GM15510 (cell line): Measurements from ENCODE around the gene ATP11C.

Source experiments
- POLR2A ChIP-seq: IDR thresholded peaks from 3 replicates; pipeline ENCODE4 v1.6.1; 2011; ENCODE audit warnings: borderline replicate concordance; ENCODE audit not compliant: insufficient read length; ENCODE audit errors: extremely low read depth

ATP11C gene

GRCh38 chrX:139811942-139812629 is 120.8 kb downstream of the ATP11C start:
- TF ChIP-seq POLR2A = no peak

GRCh38 chrX:139804482-139804881 is 128.4 kb downstream of the ATP11C start:
- no peak for TF ChIP-seq POLR2A

GRCh38 chrX:139803224-139803623 is 129.6 kb downstream of the ATP11C start:
- no peak for TF ChIP-seq POLR2A

- no peak for TF ChIP-seq POLR2A
Measured at GRCh38 chrX:139802048-139802447, 130.8 kb downstream of the ATP11C start.

- TF ChIP-seq POLR2A = no peak
Measured at GRCh38 chrX:139801397-139801813, 131.4 kb downstream of the ATP11C start.

- no peak for TF ChIP-seq POLR2A
Measured at GRCh38 chrX:139798701-139799100, 134.2 kb downstream of the ATP11C start.

- no peak for TF ChIP-seq POLR2A
Measured at GRCh38 chrX:139795196-139795595, 137.7 kb downstream of the ATP11C start.

- TF ChIP-seq POLR2A = no peak
Measured at GRCh38 chrX:139787601-139788000, 145.3 kb downstream of the ATP11C start.

GRCh38 chrX:139784807-139785206 is 148.0 kb downstream of the ATP11C start:
- no peak for TF ChIP-seq POLR2A

- no peak for TF ChIP-seq POLR2A
Measured at GRCh38 chrX:139783959-139784358, 148.9 kb downstream of the ATP11C start.

- no peak for TF ChIP-seq POLR2A
Measured at GRCh38 chrX:139783030-139783429, 149.8 kb downstream of the ATP11C start.

GRCh38 chrX:139776599-139776998 is 156.3 kb downstream of the ATP11C start:
- no peak for TF ChIP-seq POLR2A

- no peak for TF ChIP-seq POLR2A
Measured at GRCh38 chrX:139770366-139770765, 162.5 kb downstream of the ATP11C start.

- no peak for TF ChIP-seq POLR2A
Measured at GRCh38 chrX:139766545-139766983, 166.3 kb downstream of the ATP11C start.

GRCh38 chrX:139762400-139763183 is 170.3 kb downstream of the ATP11C start:
- TF ChIP-seq POLR2A = no peak

- TF ChIP-seq POLR2A = no peak
Measured at GRCh38 chrX:139759637-139760036, 173.2 kb downstream of the ATP11C start.

- TF ChIP-seq POLR2A = no peak
Measured at GRCh38 chrX:139758809-139759208, 174.0 kb downstream of the ATP11C start.

- TF ChIP-seq POLR2A = no peak
Measured at GRCh38 chrX:139758250-139758649, 174.6 kb downstream of the ATP11C start.
